GM18505 (cell line): ENCODE results near the gene FGD4.
A peak's percentile ranks its signal among the peaks of the same experiment; 100 is the strongest.
"Not testable (repeated sequence)": the region's sequence is repeated elsewhere in the genome, so short reads cannot be mapped to it uniquely, and the experiment has no call there.

Experiments
- ATAC-seq: cut with Tn5 transposase; IDR thresholded peaks from one replicate; pipeline ENCODE4 v1.9.1; 2021; ENCODE audit not compliant: unreplicated experiment
- POLR2A ChIP-seq: IDR thresholded peaks from 4 replicates; pipeline ENCODE4 v1.6.1; 2011; ENCODE audit warnings: borderline replicate concordance; ENCODE audit not compliant: insufficient read depth, insufficient read length; ENCODE audit errors: extremely low read depth

FGD4 gene

GRCh38 chr12:32519047-32519446 is 119.7 kb downstream of the FGD4 start:
- ATAC-seq, result no peak
- no peak for TF ChIP-seq POLR2A

- peak; percentile 78 for ATAC-seq
- no peak for TF ChIP-seq POLR2A
Observed at GRCh38 chr12:32522331-32523221, 123.2 kb downstream of the FGD4 start.

GRCh38 chr12:32525802-32526201 is 126.4 kb downstream of the FGD4 start:
- not testable (repeated sequence) for ATAC-seq

- ATAC-seq, result not testable (repeated sequence)
Observed at GRCh38 chr12:32526343-32526742, 127.0 kb downstream of the FGD4 start.

- TF ChIP-seq POLR2A, result no peak
- no peak for ATAC-seq
Observed at GRCh38 chr12:32532422-32532821, 133.1 kb downstream of the FGD4 start.

- TF ChIP-seq POLR2A, result no peak
- no peak for ATAC-seq
Observed at GRCh38 chr12:32532951-32533350, 133.6 kb downstream of the FGD4 start.

- ATAC-seq, result not testable (repeated sequence)
Observed at GRCh38 chr12:32533506-32533905, 134.1 kb downstream of the FGD4 start.

- peak; percentile 73 for ATAC-seq
- TF ChIP-seq POLR2A, result no peak
Observed at GRCh38 chr12:32533971-32534590, 134.7 kb downstream of the FGD4 start.

- TF ChIP-seq POLR2A, result no peak
- ATAC-seq, result no peak
Observed at GRCh38 chr12:32534698-32535097, 135.3 kb downstream of the FGD4 start.

- peak; percentile 72 for ATAC-seq
- TF ChIP-seq POLR2A, result no peak
Observed at GRCh38 chr12:32535288-32535999, 136.1 kb downstream of the FGD4 start.

- TF ChIP-seq POLR2A, result no peak
- no peak for ATAC-seq
Observed at GRCh38 chr12:32536000-32536345, 136.6 kb downstream of the FGD4 start.

GRCh38 chr12:32541754-32542374 is 142.5 kb downstream of the FGD4 start:
- no peak for ATAC-seq
- TF ChIP-seq POLR2A, result no peak

GRCh38 chr12:32542428-32543229 is 143.3 kb downstream of the FGD4 start:
- no peak for ATAC-seq
- TF ChIP-seq POLR2A, result no peak

GRCh38 chr12:32544893-32545292 is 145.5 kb downstream of the FGD4 start:
- no peak for TF ChIP-seq POLR2A
- no peak for ATAC-seq
